GM19099 (cell line): ENCODE measurements around the gene TUT1.

Experiments
- POLR2A ChIP-seq: IDR thresholded peaks from 3 replicates; pipeline ENCODE4 v1.6.1; 2011; ENCODE audit warnings: low read depth; ENCODE audit not compliant: insufficient read length; ENCODE audit errors: extremely low read depth

TUT1 gene

GRCh38 chr11:62542111-62542745 is 49.1 kb downstream of the TUT1 start:
- TF ChIP-seq POLR2A = no peak

GRCh38 chr11:62540804-62541701 is 50.3 kb downstream of the TUT1 start:
- TF ChIP-seq POLR2A = peak; percentile 46

- no peak for TF ChIP-seq POLR2A
Measured at GRCh38 chr11:62539238-62539925, 51.9 kb downstream of the TUT1 start.

- TF ChIP-seq POLR2A = no peak
Measured at GRCh38 chr11:62538470-62539237, 52.7 kb downstream of the TUT1 start.

- TF ChIP-seq POLR2A = no peak
Measured at GRCh38 chr11:62536301-62536957, 54.9 kb downstream of the TUT1 start.

GRCh38 chr11:62535802-62536201 is 55.5 kb downstream of the TUT1 start:
- no peak for TF ChIP-seq POLR2A

GRCh38 chr11:62534779-62535545 is 56.4 kb downstream of the TUT1 start:
- no peak for TF ChIP-seq POLR2A

- no peak for TF ChIP-seq POLR2A
Measured at GRCh38 chr11:62532096-62532495, 59.2 kb downstream of the TUT1 start.
